ENCODE data around the gene ZSWIM6. TPM values are rescaled to one million over a fixed set of nuclear protein-coding genes. Genes with fewer than 3 reads are reported as not detected.

Gene ZSWIM6
- total and polyA plus RNA-seq, 2 of the 4 experiments (the other 2 are of a cell fraction): 10.8 to 14.1 TPM

GRCh38 chr5:61334868-61335615, 3.0 kb downstream of the ZSWIM6 start:
- Histone ChIP-seq H4K91ac (ENCODE audit: insufficient read depth, low read depth, low read length) (no peak overlapping the region), H2AK5ac (ENCODE audit: low read depth, low read length) (peak overlapping the region; percentile 2; the same call in 1 of the 2 replicates), H3K27ac (ENCODE audit: insufficient read depth, low read length) (no peak overlapping the region), H3K4ac (ENCODE audit: low read depth, low read length) (0 out of 2 replicates have a peak overlapping the region, but pooled peaks have one; percentile 8), H3K4me1 (ENCODE audit: control insufficient read depth, insufficient read depth, low read length) (peaks cover 2% of the 10 kb centered on the region; the same call in 1 of the 2 replicates), H3K4me2 (ENCODE audit: low read depth, low read length) (peak overlapping the region; percentile 84), H3K27me3 (ENCODE audit: control insufficient read depth, insufficient read depth, low read length) (no peaks in the 10 kb centered on the region), H4K5ac (ENCODE audit: low read depth, low read length) (no peak overlapping the region), H3K36me3 (ENCODE audit: control insufficient read depth, insufficient read depth, low read length) (peaks cover 2% of the 10 kb centered on the region; the same call in 1 of the 2 replicates), H3K9ac (ENCODE audit: low read depth, low read length) (peak overlapping the region; percentile 91), H3K23ac (ENCODE audit: low read depth, low read length) (peak overlapping the region; percentile 46), H3K9me1 (ENCODE audit: insufficient read depth, low read length) (peaks cover 3% of the 10 kb centered on the region; the same call in 1 of the 2 replicates), H2BK120ac (ENCODE audit: low read depth, low read length) (no peak overlapping the region), H2BK20ac (ENCODE audit: low read depth, low read length) (no peak overlapping the region), H3K56ac (ENCODE audit: extremely low read depth, insufficient read depth, low read length) (no peak overlapping the region; the same call in 1 of the 2 replicates), H2BK5ac (ENCODE audit: low read depth, low read length, poor library complexity, severe bottlenecking) (no peak overlapping the region), H3K9me3 (ENCODE audit: control insufficient read depth, insufficient read depth, low read length) (no peaks in the 10 kb centered on the region), H3K4me3 (ENCODE audit: insufficient read depth, low read depth, low read length) (peak overlapping the region; percentile 96), H4K8ac (ENCODE audit: low read depth in 2 of 2, low read length in 2 of 2) (no peak overlapping the region), H2BK15ac (ENCODE audit: low read depth, low read length) (no peak overlapping the region), H2AFZ (replicated peaks; ENCODE audit: low read length, poor library complexity) (no peak overlapping the region), H3K14ac (replicated peaks; ENCODE audit: low read depth, low read length) (peak overlapping the region; percentile 38; the same call in 1 of the 2 replicates), H3K79me1 (ENCODE audit: low read depth in 1 of 2, low read length in 2 of 2) (peaks cover 0 to 35% of the 10 kb centered on the region in 2 experiments; a peak in 2 of 4 replicates), H3K18ac (ENCODE audit: low read depth, low read length) (no peak overlapping the region), H4K20me1 (ENCODE audit: insufficient read depth, low read length) (peaks cover 65% of the 10 kb centered on the region), H2AK9ac (replicated peaks; ENCODE audit: low read depth, low read length, poor library complexity) (peak overlapping the region; percentile 75)
- ATAC-seq (ENCODE audit: low read depth) (no peak), DNase-seq (peak; percentile 76)
- no TSS peak for BruUV-seq (replicated peaks)
- intact Hi-C loops (cut with micrococcal nuclease): loop anchor here (1.0 to 10.0 kb wide), 9 partner anchors 72 to 807 kb away; no protein-coding TSS in a partner anchor
- no CpG with 5 or more reads among the region's 10 CpGs for WGBS, 2 experiments (ENCODE audit: extremely low coverage in 2 of 2, insufficient read length in 1 of 2)
- ChIA-PET POLR2A (ENCODE audit: unreplicated experiment) (no interaction called here), CTCF (interaction anchor here (0.6 kb wide), 1 partner anchor 170 kb away, joined by 3 read pairs; no protein-coding TSS in a partner anchor)
- 0 out of 2 replicates have a peak, but pooled peaks have one; percentile 4 for TF ChIP-seq CEBPB (IDR thresholded peaks at IDR 0.05; ENCODE audit: low read depth, low read length)
- no peak for TF ChIP-seq MAZ (IDR thresholded peaks at IDR 0.05; ENCODE audit: borderline replicate concordance, low read depth, low read length)
- dilution Hi-C loops (cut with HindIII; ENCODE audit: low sequenced_read_pairs, unreplicated experiment): no loop called here
- in situ Hi-C loops (cut with MboI; ENCODE audit: low sequenced_read_pairs): loop anchor here (25.0 kb wide), 1 partner anchor 477 kb away; no protein-coding TSS in a partner anchor
